CD14-positive monocyte (primary cell): ENCODE data around the gene OR2S2. TPM values are rescaled to one million over a fixed set of nuclear protein-coding genes. Genes with fewer than 3 reads are reported as not detected.

Source experiments
- DNase-seq, 3 donors: peaks; one replicate each; pipeline ENCODE4 v3.0.0-alpha.2; 2011 to 2022
- H2AFZ ChIP-seq: 2 replicates; pipeline ENCODE4 v1.6.0; 2012; ENCODE audit warnings: mild to moderate bottlenecking, low read depth, low read length, inconsistent platforms; ENCODE audit not compliant: insufficient read depth, poor library complexity, severe bottlenecking
- H3K27ac ChIP-seq, 2 donors: 1 replicate in 1 of 2; 2 replicates in 1 of 2; pipeline ENCODE4 v1.5.1; 2012 to 2013; ENCODE audit warnings: low read length in 2 of 2, control low read depth in 1 of 2, inconsistent platforms in 1 of 2, low read depth in 1 of 2, mild to moderate bottlenecking in 1 of 2
- H3K27me3 ChIP-seq, 2 donors: one replicate each; pipeline versions ENCODE4 v1.6.0 to v1.6.1; 2011 to 2013; ENCODE audit warnings: low read length in 2 of 2; ENCODE audit not compliant: control insufficient read depth in 2 of 2, insufficient read depth in 2 of 2
- H3K36me3 ChIP-seq, 2 donors: replicated peaks in 1 of 2; 1 replicate in 1 of 2; 2 replicates in 1 of 2; pipeline versions ENCODE4 v1.5.1 to v1.6.1; 2012 to 2013; ENCODE audit warnings: low read length in 2 of 2, control low read depth in 1 of 2, inconsistent platforms in 1 of 2, mild to moderate bottlenecking in 1 of 2; ENCODE audit not compliant: insufficient read depth in 2 of 2, control insufficient read depth in 1 of 2
- H3K4me1 ChIP-seq, 2 donors: 1 replicate in 1 of 2; 2 replicates in 1 of 2; pipeline versions ENCODE4 v1.5.1 to v1.6.1; 2012 to 2013; ENCODE audit warnings: low read length in 2 of 2, control low read depth in 1 of 2, inconsistent platforms in 1 of 2, mild to moderate bottlenecking in 1 of 2, moderate library complexity in 1 of 2; ENCODE audit not compliant: insufficient read depth in 2 of 2, control insufficient read depth in 1 of 2
- H3K4me2 ChIP-seq: replicated peaks from 2 replicates; pipeline ENCODE3; 2012; ENCODE audit warnings: low read length, moderate library complexity, mild to moderate bottlenecking; ENCODE audit not compliant: poor library complexity, severe bottlenecking; ENCODE audit errors: extremely low read depth
- H3K4me3 ChIP-seq, 3 experiments: fragments of 200-600 bp in 1 of 3; sonication (generic) in 1 of 3; replicated peaks in 1 of 3; 1 replicate in 2 of 3; 2 replicates in 1 of 3; pipeline ENCODE4 v1.5.1; 2011 to 2013; ENCODE audit warnings: low read length in 3 of 3, mild to moderate bottlenecking in 3 of 3, control low read depth in 2 of 3, low read depth in 2 of 3, inconsistent platforms in 1 of 3, moderate library complexity in 1 of 3
- H3K79me2 ChIP-seq: 2 replicates; pipeline ENCODE4 v1.6.0; 2012; ENCODE audit warnings: mild to moderate bottlenecking, control low read depth, inconsistent platforms, low read length, moderate library complexity; ENCODE audit not compliant: insufficient read depth
- H3K9ac ChIP-seq: 2 replicates; pipeline ENCODE4 v1.6.0; 2017; ENCODE audit warnings: low read length, mild to moderate bottlenecking; ENCODE audit not compliant: insufficient read depth, poor library complexity, severe bottlenecking
- H3K9me3 ChIP-seq, 2 donors: replicated peaks in 1 of 2; 1 replicate in 1 of 2; 2 replicates in 1 of 2; pipeline versions ENCODE4 v1.5.1 to v1.6.1; 2012 to 2013; ENCODE audit warnings: low read length in 2 of 2, control low read depth in 1 of 2; ENCODE audit not compliant: control insufficient read depth in 1 of 2, insufficient read depth in 1 of 2
- H4K20me1 ChIP-seq: 2 replicates; pipeline ENCODE4 v1.6.0; 2012; ENCODE audit warnings: mild to moderate bottlenecking, low read length, control low read depth, moderate library complexity; ENCODE audit not compliant: insufficient read depth
- H3K27ac Mint-ChIP-seq, 7 donors: one replicate each; pipeline ENCODE4 v1.8.0; 2020; ENCODE audit warnings: mild to moderate bottlenecking in 7 of 7, mixed read lengths in 7 of 7, moderate library complexity in 6 of 7, inconsistent platforms in 2 of 7
- H3K27me3 Mint-ChIP-seq, 3 donors: one replicate each; pipeline ENCODE4 v1.8.0; 2021 to 2022; ENCODE audit warnings: low read depth in 3 of 3, mild to moderate bottlenecking in 3 of 3, mixed read lengths in 3 of 3, moderate library complexity in 3 of 3, inconsistent platforms in 1 of 3
- H3K36me3 Mint-ChIP-seq, 2 donors: one replicate each; pipeline ENCODE4 v1.8.0; 2020; ENCODE audit warnings: mixed read lengths in 2 of 2, inconsistent platforms in 1 of 2, mild to moderate bottlenecking in 1 of 2
- H3K4me1 Mint-ChIP-seq: one replicate; pipeline ENCODE4 v1.8.0; 2020; ENCODE audit warnings: mild to moderate bottlenecking, mixed read lengths
- H3K4me3 Mint-ChIP-seq, 2 donors: one replicate each; pipeline ENCODE4 v1.8.0; 2020; ENCODE audit warnings: mild to moderate bottlenecking in 2 of 2, mixed read lengths in 2 of 2, moderate library complexity in 1 of 2
- H3K9me3 Mint-ChIP-seq, 7 donors: one replicate each; pipeline ENCODE4 v1.8.0; 2020 to 2022; ENCODE audit warnings: mixed read lengths in 7 of 7, mild to moderate bottlenecking in 6 of 7, moderate library complexity in 6 of 7, inconsistent platforms in 2 of 7
- WGBS: methylation state at CpG from one replicate; pipeline ENCODE4 v1.1.5; 2013; ENCODE audit warnings: missing lambda C conversion rate; ENCODE audit not compliant: insufficient coverage; 5-methylcytosine and 5-hydroxymethylcytosine counted together
- intact Hi-C, 2 donors: fragments of 100-400 bp; cut with micrococcal nuclease; formaldehyde crosslinking; loops; one replicate each; pipeline versions ENCODE4 v1.15.0 to v1.15.1; 2023
- polyA plus RNA-seq, 3 donors: library from polyadenylated mRNA; depleted of rRNA in 1 of 3; unstranded in 2 of 3; stranded (reverse) in 1 of 3; fragments of 300-500 nt in 2 of 3; fragments of >200 nt in 1 of 3; fragmentation: Illumina TruSeq in 2 of 3; gene quantifications; 1 replicate in 2 of 3; 2 replicates in 1 of 3; pipeline ENCODE4 v1.2.3, GENCODE V29; 2012 to 2021
- TF ChIP-seq, protein P1 (sequence below): fragments of 200-600 bp; IDR thresholded peaks from one replicate; pipeline ENCODE4 v1.8.0; 2022; ENCODE audit warnings: antibody characterized with exemption, mild to moderate bottlenecking

Gene OR2S2
- polyA plus RNA-seq, 3 donors = not detected

DNA sequence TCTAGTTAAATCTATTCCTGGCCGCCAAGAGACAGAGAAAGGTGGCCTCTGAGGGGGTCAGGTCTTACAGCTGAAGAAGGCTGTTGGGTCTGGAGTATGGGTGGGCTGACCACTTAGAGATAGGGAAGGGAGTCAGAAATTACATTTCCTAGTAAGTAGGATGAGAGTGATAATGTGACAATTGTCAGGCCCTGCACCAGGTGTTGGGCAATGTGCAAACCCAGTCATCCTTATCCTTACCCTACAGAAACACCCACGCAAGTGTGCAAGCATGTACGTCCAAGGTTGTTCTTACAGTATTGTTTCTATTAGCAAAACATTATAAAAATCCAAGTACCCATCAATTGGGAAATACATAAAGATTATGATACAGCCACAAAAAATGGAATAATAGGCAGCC, 39.2 kb downstream of the OR2S2 start:
- WGBS = no CpG with 5 or more reads among the region's 3 CpGs
- intact Hi-C loops = loop anchor here in 1 of 2 donors (10.0 kb wide), 1 partner anchor 64 kb away; no protein-coding TSS in a partner anchor
- Histone ChIP-seq H3K9ac (no peak overlapping the region), H3K27ac (no peak overlapping the region), H3K4me3 (no peak overlapping the region), H2AFZ (no peak overlapping the region), H4K20me1 (no peaks in the 10 kb centered on the region), H3K4me2 (no peak overlapping the region), H3K4me1 (peaks cover 6 to 7% of the 10 kb centered on the region in 2 donors), H3K36me3 (no peaks in the 10 kb centered on the region), H3K79me2 (no peaks in the 10 kb centered on the region), H3K9me3 (no peaks in the 10 kb centered on the region), H3K27me3 (no peaks in the 10 kb centered on the region)
- Mint-ChIP-seq H3K4me3 (no peak overlapping the region), H3K9me3 (no peaks in the 10 kb centered on the region), H3K27ac (no peak overlapping the region), H3K27me3 (no peaks in the 10 kb centered on the region), H3K36me3 (no peaks in the 10 kb centered on the region), H3K4me1 (peaks cover 11% of the 10 kb centered on the region)
- no peak for DNase-seq
- TF ChIP-seq, protein P1, sequence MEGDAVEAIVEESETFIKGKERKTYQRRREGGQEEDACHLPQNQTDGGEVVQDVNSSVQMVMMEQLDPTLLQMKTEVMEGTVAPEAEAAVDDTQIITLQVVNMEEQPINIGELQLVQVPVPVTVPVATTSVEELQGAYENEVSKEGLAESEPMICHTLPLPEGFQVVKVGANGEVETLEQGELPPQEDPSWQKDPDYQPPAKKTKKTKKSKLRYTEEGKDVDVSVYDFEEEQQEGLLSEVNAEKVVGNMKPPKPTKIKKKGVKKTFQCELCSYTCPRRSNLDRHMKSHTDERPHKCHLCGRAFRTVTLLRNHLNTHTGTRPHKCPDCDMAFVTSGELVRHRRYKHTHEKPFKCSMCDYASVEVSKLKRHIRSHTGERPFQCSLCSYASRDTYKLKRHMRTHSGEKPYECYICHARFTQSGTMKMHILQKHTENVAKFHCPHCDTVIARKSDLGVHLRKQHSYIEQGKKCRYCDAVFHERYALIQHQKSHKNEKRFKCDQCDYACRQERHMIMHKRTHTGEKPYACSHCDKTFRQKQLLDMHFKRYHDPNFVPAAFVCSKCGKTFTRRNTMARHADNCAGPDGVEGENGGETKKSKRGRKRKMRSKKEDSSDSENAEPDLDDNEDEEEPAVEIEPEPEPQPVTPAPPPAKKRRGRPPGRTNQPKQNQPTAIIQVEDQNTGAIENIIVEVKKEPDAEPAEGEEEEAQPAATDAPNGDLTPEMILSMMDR = no peak

DNA sequence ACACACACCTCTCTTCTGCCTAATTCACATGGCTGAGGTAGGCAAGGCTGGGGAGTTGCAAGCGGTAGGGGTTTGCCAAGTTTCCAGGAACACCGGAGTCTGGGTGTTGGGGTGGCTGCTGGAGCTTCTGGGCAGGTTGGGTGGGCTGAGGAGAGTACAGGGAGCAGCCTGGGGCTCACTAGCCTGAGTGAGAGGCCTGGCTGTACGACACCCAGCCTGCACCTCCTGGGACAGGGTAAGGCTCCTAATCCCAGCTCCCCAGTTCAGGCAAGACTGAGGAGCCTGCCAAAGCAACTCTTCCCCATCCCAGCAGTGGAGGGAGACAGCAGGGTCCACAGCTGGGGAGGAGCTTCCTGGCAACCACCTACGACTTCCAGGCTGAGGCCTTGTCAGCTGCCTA, 40.7 kb downstream of the OR2S2 start:
- Mint-ChIP-seq H3K4me3 (no peak overlapping the region), H3K9me3 (no peaks in the 10 kb centered on the region), H3K36me3 (no peaks in the 10 kb centered on the region), H3K4me1 (peaks cover 6% of the 10 kb centered on the region), H3K27me3 (no peaks in the 10 kb centered on the region), H3K27ac (no peak overlapping the region)
- Histone ChIP-seq H3K27ac (no peak overlapping the region), H3K4me1 (peaks cover 6 to 7% of the 10 kb centered on the region in 2 donors), H2AFZ (no peak overlapping the region), H3K27me3 (no peaks in the 10 kb centered on the region), H3K9me3 (no peaks in the 10 kb centered on the region), H3K4me2 (no peak overlapping the region), H3K4me3 (no peak overlapping the region), H3K9ac (no peak overlapping the region), H3K79me2 (no peaks in the 10 kb centered on the region), H3K36me3 (no peaks in the 10 kb centered on the region), H4K20me1 (no peaks in the 10 kb centered on the region)
- TF ChIP-seq, protein P1 = no peak
- 80% methylated on average over 2 of the region's 4 CpGs for WGBS
- intact Hi-C loops = loop anchor here in 1 of 2 donors (10.0 kb wide), 1 partner anchor 62 kb away; no protein-coding TSS in a partner anchor
- DNase-seq = no peak
